HG03108 (cell line): ENCODE results near the gene EFHB.
A peak's percentile ranks its signal among the peaks of the same experiment; 100 is the strongest.
"Not testable (repeated sequence)": the region's sequence is repeated elsewhere in the genome, so short reads cannot be mapped to it uniquely, and the experiment has no call there.

Source experiments
- ATAC-seq: cut with Tn5 transposase; IDR thresholded peaks from one replicate; pipeline ENCODE4 v1.9.1; 2021; ENCODE audit warnings: moderate library complexity; ENCODE audit not compliant: unreplicated experiment

The EFHB gene, protein sequence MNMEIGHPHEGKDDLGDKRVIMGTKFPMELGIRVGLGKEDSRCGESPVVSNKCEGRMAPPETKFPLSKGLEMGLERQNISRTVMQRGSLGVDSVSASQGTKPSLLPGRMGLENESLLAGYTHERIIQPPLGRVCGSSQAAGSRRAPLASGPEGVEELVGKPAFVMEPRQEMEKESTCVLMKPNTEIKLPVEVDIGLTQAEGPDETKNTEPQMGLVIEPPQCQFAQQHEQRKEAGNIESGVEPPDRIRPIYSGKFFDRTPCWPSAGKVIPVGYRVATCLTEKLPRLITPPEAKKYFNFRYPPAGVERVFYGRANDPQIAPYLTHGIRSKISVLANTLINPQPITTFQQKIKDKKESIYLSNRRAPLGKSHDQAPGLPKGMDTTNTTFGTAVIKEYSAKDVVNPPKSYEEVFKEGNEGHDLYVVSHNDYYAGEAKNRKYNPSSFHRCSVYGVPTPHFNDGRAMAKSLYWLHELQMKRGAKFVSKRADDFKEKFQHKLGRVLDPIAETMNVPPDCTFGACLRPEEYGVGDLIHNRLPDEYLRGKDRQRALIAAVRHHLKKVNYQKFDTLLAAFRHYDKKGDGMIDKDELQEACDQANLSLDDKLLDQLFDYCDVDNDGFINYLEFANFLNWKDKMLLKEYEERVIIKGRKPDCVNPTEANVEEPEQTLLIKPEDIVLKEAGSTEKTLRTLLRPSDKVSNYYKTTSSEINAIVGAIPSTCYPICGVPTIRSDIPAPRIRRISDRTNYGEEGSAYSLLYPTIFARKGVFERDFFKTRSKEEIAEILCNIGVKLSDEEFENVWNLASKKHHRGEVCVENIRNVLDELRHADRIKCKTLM

DNA sequence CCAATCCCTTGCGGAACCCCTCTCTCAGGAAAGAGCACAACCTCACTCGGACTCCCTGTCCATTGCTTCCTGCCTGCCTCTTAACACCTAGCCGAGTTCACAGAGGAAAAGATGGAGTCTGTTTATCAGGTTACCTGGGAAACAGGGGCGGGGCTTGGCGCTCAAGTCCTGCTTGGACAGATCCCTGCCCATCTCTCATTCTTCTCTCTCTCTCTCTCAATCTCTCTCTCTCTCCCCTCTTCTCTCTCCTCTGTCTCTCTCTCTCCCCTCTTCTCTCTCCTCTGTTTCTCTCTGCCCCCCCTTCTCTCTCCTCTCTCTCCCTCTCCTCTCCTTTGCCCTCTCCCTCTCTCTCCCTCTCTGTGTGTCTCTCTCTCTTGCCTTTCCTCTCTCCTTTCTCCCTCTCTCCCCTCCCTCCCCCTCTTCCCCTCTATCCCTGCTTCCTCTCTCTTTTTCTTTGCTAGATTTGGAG lies at the start of gene EFHB:
Gene EFHB, minus strand, starts transcription at position 120 of the 469 bp plus-strand sequence. CDS start 199 bp downstream, outside the sequence.
- ATAC-seq: no peak

DNA sequence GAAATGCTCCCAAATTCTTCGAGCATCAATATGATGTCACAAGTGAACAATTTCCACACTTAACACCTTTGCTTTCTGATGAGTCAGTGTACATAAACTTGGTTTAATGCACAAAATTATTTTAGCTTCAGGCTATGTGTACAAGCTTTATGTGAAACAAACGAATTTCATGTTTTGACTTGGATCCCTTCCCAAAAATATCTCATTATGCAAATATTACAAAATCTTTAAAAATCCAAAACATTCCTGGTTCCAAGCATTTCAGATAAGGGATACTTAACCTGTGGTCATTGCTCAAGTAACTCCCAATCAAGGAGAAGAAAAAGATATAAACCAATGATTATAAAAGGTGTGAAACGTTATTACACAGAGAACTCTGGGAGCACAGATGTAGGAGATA lies 38.0 kb upstream of the EFHB start:
- ATAC-seq: no peak

DNA sequence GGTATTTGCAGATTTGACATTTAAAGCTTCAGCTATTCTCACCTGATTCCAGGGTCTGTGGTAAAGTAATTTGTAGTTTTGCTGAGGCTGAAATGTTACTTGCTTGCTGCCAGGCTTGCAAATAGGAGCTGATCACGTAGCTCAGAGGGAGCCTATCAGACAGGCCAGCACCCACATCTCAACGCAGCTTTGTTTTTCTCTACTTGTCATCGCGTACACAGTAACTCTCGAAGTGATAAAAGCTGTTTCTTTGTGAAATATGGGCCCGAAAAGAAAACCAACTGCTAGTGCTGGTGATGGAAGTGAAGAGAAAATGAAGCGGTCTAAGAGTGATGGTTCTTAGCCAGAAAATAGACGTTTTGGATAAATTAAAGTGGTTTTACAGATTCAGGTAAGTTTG lies 36.3 kb upstream of the EFHB start:
- ATAC-seq: no peak

DNA sequence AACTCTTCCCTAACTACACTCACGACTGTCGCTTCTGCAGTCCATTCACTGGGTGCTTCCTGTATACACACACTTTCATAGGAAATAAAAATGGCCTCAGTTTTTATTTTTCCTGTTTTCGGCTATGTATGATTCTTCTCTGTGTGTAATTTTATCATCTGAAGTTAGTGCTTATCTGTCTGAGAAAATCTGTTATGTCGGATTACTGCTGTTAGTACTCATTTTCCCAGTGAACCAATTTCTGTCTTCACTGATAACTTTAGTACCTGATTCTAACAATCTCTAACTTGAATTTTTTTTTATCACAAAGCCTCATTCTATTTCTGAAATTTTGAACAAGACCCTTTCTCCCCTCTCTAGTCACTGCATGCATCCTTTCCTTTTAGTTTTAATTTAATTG lies 33.8 kb upstream of the EFHB start:
- no peak for ATAC-seq

DNA sequence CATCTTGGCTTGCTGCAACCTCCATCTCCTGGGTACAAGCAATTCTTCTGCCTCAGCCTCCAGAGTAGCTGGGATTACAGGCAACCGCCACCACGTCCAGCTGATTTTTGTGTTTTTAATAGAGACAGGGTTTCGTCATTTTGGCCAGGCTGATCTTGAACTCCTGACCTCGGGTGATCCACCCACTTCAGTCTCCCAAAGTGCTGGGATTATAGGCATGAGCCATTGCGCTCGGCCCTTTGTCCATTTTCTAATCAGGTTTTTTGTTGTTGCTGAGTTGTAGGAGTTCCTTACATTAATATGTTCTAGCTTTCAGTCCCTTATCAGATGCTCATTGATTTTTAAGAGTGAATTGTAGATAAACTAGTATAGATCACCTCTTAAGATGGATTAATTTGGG lies 33.2 kb upstream of the EFHB start:
- no peak for ATAC-seq

DNA sequence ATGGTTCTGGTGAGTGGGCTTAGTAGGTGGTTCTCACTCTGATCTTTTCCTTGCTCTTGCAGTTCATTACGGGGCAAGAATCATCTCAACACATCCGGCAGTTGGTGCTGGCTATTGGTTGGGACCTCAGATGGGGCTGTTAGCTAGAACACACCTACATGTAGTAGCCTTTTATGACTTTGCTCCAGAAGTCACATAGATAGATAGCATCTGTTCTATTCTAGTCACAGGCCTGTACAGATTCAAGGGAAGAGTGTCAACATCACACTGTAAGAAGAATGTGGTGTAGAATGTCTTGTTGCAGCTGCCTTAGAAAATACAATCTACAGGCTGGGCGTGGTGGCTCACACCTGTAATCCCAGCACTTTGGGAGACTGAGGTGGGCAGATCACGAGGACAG lies 27.9 kb upstream of the EFHB start:
- ATAC-seq: no peak

DNA sequence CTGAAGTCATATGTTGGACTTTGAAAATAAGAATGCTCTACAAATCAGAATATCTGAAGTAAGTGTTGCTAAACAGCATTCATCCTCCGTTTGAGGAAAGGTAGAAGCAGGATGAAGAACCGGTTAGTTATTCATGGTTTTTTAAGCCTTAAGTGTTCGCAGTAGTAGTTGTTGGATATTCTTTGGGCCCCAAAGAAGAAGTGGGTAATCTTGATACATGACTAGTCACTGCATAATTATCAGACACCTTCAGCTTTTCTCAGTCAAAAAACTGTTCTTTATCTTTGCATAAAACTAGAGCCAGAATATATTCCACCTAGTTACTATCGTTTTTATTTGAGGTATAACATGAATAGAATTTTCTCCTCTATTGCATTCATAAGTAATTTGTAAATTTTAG lies 26.7 kb upstream of the EFHB start:
- no peak for ATAC-seq

DNA sequence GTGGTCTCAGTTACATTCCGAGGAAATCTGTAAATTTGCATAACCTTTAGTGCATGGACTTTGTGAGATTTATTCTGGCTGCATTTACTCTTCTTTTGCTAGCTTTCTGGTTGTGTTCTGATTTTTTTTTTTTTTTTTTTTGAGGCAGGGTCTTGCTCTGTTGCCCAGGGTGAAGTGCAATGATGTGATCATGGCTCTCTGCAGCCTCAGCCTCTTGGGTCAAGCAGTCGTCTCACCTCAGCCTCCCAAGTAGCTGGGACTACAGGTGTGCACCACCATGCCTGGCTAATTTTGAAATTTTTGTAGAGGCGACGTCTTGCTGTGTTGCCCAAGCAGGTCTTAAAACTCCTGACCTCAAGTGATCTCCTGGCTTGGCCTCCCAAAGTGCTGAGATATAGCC lies 25.5 kb upstream of the EFHB start:
- ATAC-seq: no peak

DNA sequence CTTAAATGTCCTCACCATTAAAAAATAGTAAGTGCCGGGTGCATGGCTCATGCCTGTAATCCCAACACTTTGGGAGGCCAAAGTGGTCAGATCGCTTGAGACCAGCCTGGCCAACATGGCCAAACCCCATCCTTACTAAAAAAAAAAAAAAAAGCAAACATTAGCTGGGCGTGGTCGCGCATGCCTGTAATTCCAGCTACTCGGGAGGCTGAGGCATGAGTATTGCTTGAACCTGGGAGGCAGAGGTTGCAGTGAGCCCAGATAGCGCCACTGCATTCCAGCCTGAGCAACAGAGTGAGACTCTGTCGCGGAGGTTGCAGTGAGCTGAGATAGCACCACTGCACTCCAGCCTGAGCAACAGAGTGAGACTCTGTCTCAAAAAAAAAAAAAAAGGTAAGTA lies 23.3 kb upstream of the EFHB start:
- not testable (repeated sequence) for ATAC-seq

DNA sequence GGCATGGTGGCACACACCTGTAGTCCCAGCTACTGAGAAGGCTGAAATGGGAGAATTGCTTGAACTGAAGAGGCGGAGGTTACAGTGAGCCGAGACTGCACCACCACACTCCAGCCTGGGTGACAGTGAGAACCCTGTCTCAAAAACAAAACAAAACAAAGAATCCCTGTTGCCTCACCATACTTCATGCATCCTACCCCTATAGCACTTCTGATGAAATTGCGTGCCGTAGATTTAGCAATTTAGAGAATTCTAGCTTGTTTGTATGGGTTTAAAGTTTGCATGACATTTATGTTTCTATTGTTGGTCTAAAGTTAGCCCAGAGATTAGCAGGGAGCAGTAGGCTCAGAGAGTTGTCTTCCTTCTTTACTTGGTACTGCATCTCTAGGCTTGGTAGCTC lies 20.7 kb upstream of the EFHB start:
- no peak for ATAC-seq

DNA sequence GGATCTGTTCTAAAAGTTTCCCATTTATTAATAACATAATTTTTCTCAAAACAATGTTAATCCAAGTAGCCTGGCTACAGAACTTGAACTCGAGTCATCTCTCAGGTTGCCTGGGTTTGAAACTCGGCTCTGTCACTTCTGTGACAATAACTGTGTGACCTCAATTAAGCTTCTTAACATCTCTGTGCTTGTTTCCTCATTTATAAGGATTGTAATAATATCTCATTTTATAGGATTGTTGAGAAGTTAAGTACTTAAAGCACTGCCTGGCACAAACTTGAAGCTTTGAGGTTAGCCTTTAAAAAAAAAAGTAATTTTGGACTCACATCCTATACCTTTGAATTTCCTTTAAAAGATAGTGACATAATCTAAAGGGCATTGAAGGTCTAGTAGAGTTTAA lies 16.3 kb upstream of the EFHB start:
- ATAC-seq: no peak

DNA sequence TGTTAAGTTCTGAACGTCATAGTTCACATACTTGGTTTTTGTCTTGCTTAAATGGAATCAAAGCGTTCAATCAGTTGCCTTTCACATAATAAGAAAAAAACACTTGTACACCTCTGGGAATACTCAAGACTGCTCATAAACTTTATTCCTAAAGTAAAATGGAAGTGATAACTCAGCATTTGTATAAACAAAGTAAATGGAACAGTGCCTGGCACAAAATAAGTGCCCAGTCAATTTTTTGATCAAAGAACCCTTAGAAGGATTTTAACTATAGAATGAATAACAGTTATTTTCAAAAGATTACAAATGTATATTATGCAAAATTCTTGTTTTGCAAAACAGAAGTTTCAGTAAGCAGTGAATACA lies 14.2 kb upstream of the EFHB start:
- ATAC-seq: no peak

DNA sequence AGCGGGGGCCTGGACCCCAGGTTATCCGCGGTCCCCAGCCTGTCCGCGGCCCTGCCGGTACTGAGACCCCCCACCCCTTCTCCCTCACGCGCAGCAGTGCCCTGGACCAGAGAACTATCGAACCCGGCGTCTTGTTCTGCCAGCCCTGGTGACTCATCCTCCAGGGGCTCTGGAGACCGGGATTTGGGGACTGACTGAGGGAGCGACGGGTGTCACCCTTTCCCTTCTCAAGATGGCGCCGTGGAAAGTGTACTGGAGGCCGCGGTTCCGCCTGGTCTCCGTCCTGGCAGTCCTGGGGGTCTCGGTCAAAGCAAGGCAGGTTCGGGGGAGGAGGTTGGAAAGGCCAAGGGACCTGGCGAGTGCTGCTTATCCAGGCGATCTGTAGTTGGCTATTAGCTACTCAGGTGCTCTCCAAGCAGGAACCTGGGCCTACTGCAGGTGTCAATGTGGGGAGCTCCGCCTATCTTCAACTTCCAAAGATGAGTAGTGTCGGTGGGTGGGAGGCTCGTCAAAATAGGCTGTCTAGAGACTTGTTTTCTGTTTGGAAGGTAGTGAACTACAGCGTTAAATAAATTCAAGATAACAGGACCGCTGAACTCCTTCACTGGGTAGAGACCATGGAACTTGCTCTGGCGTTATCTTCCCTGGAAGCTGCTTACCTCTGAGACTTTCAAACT lies 13.7 kb upstream of the EFHB start:
- ATAC-seq: peak; percentile 16

DNA sequence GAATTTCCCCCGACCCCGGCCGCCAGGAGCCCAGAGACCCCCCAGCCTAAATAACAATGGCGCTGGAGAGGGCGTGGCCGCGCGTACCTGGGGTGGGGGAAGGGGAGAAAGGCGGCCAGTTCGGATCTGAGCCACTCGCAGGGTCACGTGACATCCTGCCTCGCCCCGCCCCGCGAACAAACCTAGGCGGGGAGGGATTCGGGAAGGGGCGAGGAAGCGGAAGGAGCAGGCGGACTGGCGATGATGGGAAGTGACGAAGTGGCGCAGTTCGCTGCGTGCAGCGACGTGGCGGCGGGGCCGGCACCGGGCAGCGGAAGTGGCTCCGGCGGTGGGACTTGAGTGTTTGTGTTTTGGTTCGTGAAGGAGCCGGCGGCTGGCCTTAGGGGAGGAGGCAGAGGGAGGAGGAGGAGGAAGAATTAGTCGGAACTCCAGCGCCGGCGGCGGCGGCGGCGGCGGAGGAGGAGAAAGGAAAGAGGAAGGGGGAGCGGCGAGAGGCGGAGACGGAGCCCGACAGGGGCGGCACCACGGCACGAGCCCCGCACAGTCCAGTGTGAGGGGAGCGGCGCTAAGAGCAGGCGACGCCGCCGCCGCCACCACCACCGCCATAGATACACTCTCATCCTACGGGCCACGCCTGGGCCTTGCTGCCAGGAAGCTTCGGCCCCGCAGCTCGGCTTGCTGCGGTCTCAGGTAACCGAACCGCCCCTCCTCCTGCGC lies 13.0 kb upstream of the EFHB start, which contains the start of gene RAB5A:
Gene RAB5A, plus strand, starts transcription at position 266 of the 717 bp plus-strand sequence. CDS start 3,802 bp downstream, outside the sequence.
- peak; percentile 96 for ATAC-seq

DNA sequence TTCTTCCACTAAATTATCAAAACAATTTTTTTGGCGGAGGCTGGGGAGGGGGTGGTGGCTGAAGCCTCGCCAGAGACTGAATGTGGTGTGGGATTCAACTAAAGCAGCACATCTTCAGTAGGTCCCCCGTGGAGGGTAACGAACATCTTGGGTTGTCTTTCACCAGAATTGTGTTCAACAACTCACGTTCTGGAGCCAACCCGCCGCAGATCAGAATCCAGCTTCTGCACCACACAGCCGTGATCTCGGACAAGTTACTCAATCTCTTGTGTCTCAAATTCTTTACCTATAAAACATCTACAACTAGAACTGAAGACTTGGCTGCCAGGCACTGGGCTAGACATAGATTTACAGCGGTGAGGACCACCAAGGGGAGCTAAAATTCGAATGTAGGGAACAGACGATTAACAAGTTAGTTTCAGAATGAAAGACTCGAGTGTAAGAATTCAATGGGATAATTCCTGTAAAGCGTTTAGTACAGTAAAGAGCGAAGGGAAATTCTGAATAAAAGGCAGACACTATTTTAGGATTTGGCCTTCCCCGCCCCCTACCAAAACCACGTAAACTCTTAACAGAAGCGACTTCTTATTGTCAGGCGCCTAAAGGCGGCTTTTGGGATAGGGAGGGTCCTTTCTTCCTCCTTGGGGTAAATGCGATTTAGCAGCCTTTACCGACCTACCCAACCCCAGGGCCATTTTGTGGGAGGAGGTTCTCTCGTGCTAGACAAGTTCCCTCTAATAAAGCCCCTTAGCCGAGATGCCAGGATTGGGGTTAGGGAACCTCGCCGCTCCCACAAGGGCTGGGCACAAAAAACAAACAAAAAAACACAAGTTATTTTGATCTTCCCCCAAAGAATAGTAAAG lies 12.2 kb upstream of the EFHB start:
- no peak for ATAC-seq

DNA sequence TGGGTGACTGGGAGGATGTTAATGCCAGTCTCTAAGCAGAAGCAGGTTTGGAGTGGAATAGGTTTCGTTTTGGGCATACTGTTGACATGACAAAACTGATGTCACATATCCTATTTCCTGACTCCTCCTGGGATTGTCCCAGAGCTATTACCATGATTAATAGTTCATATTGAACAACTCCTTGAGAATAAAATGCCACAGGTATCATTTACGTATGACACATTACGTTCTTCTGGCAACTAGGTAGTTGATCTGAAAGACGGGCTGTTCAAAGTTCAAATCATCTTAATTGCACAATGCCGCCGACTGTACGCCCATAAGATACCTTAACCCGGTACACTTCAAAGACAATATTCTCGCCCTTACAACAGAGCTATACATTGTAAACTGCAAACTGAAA lies 11.5 kb upstream of the EFHB start:
- no peak for ATAC-seq

DNA sequence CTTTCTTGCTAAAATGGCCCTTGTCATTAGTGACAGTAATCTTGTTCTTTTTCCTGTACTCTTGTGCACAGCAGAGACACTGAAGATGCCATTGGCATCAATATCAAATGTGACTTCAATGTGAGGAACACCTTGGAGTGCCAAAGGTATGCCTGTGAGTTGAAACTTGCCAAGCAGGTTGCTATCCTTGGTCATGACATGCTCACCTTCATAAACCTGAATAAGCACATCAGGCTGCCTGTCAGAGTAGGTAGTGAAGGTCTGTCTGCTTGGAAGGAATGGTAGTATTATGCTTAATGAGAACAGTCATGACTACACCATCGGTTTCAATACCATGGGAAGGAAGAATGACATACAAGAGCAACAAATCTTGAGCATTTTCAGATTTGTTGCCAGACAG lies 6.6 kb upstream of the EFHB start:
- no peak for ATAC-seq

DNA sequence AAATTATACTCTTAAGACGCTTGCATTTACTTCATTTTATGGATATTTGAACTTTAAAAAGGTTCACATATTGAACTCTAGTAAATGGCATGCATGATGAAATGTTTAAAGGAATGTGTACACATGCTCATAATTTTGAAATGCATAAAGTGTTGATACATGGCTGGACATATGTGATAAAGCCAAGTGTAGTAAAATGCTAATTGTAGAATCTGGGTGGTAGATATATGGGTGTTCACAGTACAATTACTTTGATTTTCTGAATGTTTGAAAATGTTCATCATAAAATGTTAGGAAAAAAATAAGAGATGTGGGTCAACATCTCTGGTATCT lies 4.2 kb upstream of the EFHB start:
- no peak for ATAC-seq

DNA sequence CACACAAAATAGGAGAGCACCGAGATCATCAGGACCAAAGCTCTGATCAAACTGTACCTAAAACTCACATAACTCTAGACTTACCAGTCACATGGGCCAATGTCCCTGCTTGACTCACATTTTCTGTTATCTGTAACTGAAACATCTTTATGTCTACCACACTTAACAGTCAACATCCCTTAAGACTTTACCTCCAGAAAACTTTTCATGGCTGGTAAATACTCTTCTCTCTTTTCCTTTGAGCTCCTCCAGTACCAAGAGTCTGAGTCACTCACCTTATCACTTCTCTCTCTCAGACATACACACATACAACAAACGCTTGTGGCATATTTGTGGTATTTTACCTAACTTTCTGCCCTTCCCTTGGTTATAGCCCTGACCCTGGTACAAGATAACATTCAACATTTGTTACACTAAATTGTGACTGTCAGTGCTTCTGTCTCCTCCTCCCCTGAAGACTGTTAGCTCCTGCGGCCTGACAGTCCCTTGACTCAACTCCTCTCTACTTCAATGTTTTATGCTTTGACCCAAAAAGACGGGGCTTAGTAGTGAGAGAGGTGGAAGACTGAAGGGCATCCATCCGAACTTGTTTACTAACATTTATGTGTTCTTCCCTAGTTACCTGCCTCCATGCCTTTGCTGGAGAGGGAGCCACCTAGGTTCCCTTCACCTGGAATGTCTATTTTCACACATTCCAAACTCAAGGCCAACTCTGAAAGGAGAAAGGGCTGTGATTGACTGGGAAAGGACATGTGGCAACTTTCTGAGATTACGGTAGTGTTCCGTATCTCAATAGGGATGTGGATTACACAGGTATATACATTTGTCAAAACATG lies 3.7 kb upstream of the EFHB start:
- no peak for ATAC-seq
